CD4-positive, alpha-beta T cell treated with Interleukin-10 for 1 hour (primary cell): ENCODE results near the gene PIK3CG.

Source experiments
- DNase-seq: peaks from one replicate; pipeline ENCODE4 v3.0.0-alpha.2; 2020

PIK3CG gene

DNA sequence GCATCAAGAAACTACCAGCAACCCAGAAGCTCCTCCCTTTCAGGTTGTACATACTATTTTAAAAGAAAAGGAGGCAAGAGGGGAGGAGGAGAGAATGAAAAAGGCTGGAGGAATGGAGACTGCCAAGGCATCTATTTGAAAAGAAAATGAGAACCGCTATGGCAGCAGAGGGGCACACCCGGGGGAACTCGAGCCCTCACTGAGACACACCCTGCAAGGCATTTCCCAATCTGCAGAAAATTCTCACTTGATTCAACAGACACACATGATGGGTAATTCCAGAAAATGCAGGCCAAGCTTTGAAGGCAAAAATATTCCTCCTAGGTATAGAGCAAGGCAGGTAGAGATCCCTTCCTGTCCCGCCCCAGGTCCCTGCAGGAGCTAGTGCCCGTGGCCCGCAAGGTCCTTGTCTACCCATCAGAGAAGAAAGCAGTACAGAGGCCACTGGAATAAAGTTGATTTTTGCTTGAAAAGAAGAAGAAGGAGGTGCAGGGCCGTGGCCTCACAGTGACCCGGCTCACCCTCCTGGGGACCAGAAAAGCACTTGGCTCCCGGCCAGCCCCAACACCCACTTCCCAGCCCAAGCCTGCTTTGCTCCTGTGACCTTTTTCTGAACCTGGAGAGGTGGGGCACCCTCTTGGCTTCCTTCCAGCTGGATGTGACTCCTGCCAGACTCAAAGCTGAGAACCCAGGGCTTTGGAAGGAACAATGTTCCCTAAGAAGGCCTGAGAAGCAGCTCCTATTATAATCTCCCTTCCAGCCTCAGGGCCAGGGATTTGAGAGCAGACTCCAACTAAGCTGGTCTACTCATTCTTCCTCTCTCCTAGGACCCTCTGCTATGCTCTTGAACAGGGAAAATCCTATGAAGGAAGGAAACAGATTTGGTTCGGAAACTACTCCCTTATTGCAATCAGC is 6.2 kb upstream of the PIK3CG start:
- DNase-seq: peak; percentile 7

DNA sequence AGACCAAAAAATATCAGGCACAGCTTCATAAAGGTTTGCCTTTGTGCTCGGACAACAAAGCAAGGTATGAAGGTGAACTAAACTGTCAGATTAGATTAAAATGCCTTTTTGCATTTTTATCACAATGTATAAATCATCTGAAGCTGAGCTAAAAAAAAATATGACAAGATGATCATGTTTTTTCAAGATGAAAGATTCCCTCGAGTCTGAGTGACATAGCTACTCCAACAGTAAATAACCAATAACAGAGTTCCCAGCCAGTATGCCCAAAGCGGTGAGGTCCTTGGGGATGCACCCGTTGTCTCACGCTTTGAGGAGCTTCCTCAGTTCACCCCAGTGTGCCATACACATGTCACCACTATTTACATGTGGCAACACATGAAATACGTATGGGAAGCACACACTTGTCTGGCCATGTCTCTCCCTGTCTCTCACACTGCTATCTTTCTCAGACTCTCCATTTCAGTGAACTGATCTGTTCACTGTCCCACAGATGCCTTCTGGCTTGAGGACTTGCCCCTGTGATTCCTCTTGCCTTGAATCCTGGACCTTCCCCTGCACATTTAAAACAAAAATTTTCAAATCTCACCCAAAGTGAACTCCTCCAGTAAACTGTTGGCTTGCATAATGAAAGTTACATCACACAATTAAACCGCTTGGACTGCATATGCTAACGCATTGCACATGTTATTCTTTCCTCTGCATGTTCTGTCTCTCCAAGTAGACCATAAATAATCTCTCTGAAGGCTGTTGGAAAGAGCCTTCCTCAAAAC is 2.6 kb upstream of the PIK3CG start:
- DNase-seq: no peak

DNA sequence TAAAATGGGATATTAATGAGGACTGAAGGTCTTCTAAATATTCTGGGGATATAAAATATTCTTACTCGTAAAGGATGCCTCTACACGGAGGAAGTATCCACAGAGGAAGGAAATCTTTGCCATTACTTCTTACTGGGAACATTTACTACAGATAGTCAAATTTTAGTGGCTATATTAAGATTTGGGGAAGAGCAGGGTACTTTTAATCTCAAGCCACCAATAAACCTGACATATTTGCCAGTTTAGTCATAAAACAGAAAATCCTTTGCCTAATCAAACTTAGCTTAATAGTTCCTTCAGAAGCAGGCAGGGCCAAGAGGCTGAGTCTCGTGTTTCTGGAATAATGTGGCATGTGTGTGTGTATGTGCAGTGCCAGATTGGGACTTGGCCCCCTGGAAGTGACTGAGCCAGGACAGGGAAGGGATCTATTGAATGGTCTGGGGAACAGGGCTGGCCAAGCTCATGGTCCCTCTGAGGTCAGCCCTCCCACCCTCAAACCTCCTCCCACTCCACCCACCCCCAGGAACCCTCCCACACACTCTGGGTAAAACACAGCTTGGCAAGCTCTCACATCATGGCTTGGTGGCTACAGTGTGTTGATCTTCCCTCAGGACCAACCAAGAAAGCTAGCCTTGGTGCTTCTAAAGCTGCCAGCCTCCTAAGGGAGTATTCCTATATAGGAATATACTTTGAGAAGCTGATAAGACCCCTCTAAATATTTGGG is 1.6 kb upstream of the PIK3CG start:
- no peak for DNase-seq

DNA sequence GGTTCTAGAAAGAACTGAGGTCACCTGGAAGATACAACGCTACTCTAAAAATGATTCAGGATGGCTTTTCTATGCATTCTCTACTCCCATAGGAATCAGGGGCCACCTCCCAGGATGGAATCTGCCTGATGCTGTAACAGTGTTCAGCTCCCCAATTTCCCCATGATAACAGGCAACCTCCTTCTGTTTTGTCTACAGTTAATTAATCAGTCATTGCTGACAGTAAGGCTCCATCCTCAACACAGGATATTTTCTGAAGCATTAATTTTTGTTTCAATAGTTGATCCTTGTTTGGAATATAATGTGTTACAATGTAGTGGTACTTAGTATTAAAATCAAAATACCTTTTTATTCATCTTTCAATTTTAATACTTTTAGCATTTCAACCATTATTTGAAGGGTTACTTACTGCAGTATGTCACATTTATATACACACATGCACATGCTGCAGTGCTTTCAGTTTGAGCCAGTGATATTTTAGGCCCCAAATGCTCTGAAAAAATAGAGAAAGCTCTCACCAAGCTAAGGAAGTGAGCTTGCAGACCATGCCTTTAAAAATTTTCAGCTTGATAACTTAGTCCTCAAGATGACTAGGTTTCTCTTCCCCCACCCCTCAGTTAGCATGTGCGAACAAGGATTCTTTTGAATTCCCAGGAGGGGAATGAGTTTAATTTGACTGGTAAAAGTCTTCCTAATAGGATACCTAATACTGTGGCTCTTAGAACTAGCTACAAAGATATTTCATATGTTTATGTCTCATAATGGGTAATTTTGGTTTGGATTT is 592 bp upstream of the PIK3CG start:
- peak; percentile 27 for DNase-seq

DNA sequence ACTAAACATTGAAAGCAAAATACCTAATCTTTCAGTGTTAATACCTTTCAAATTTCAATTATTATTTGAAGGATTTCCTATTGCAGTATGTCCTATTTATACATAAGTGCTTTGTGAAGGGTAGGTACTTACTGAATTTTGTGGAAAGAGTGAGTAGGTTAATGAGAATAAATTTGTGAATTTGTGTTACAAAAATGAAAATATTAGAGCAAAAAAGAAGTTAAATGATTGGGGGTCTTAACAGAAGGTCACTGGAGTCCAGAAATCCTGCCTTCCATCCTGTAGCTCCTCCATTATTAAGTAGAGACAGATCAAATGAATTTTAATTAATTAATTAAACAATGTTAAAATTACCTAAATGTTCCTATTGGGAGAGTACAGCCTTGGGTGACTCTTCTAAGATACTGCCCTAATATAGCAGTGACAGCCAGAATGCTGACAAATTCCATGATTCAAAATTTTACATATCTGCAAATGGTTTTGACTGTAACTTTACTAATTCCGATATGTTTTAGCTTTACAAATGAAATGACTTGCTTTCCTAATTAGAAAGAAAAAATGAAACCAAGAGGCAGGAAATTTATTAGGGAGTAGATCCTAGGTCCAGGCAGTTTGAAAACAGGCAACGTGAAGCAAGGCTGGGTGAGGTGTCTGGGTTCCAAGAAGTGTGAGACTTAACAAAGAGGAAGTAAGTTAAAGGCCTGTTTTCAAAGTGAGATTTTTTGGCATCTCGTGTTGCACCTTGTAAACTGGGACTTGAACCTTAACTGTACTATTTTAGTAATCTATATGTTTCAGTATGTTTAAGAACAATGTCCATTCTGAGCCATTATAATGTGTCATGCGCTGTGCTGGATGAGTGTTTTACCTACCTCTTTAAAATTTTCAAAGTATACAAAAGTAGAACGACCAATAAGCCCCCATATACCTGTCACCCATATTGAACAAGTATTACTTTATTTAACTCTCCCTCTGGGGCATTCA is 1.5 kb downstream of the PIK3CG start:
- peak; percentile 37 for DNase-seq

DNA sequence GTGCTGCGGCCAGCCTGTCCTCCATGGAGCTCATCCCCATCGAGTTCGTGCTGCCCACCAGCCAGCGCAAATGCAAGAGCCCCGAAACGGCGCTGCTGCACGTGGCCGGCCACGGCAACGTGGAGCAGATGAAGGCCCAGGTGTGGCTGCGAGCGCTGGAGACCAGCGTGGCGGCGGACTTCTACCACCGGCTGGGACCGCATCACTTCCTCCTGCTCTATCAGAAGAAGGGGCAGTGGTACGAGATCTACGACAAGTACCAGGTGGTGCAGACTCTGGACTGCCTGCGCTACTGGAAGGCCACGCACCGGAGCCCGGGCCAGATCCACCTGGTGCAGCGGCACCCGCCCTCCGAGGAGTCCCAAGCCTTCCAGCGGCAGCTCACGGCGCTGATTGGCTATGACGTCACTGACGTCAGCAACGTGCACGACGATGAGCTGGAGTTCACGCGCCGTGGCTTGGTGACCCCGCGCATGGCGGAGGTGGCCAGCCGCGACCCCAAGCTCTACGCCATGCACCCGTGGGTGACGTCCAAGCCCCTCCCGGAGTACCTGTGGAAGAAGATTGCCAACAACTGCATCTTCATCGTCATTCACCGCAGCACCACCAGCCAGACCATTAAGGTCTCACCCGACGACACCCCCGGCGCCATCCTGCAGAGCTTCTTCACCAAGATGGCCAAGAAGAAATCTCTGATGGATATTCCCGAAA is 2.7 kb downstream of the PIK3CG start:
- DNase-seq: no peak

DNA sequence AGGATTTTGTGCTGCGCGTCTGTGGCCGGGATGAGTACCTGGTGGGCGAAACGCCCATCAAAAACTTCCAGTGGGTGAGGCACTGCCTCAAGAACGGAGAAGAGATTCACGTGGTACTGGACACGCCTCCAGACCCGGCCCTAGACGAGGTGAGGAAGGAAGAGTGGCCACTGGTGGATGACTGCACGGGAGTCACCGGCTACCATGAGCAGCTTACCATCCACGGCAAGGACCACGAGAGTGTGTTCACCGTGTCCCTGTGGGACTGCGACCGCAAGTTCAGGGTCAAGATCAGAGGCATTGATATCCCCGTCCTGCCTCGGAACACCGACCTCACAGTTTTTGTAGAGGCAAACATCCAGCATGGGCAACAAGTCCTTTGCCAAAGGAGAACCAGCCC is 3.3 kb downstream of the PIK3CG start:
- no peak for DNase-seq

DNA sequence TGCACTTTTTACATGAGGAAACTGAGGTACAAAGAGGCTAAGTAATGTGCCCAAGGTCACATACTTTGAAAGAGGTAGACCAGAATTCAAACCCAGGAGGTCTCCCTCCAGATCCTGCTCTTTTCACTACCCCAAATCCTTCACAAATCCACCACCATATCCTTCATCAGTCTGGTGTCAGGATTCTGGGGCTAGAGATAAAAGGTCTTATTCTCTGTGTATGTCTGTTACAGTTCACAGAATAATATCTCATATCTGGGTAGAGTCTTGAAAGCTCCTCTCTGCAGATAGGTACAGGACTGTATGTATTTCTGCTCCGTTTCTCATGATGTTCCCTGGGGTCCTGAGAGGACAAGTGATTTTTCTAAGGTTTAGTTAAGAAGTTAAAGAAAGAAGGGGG is 4.9 kb downstream of the PIK3CG start:
- DNase-seq: no peak

DNA sequence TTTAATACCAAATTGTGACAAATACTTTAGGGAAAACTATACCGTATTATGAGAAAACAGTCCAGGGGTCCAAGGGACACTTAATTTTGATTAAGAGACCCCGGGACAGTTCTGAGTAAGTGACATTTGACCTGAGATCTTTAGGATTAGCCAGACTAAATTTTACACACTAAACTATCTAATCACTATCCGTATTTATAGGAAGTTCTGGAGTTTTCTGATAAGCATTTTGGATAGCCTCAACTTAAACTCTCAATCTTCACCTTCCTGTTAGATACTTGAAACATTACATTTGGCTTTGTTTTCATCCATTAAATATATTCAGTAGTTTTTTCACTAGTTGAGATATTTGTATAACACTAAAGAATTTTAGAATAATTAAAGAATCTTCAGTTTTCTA is 5.4 kb downstream of the PIK3CG start:
- no peak for DNase-seq

DNA sequence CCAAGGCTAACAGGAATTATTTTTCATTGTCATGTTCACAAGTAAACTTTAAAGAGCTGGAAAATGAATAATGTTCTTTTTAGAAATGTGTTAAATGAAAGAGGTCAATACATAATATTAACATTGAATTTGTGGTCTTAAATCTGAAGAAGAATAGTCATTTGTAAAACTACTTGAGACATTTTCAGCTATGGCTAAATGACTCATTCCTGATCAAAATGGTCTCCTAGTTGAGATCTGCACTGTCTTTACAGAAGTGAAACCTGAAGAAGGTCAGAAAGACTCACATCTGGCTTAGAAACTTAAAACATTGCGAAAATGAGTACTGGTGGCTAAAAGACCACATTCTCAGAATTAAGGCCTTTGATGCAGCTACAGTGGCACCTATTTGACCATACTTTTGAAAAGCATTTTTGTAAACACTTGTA is 5.9 kb downstream of the PIK3CG start:
- peak; percentile 35 for DNase-seq

DNA sequence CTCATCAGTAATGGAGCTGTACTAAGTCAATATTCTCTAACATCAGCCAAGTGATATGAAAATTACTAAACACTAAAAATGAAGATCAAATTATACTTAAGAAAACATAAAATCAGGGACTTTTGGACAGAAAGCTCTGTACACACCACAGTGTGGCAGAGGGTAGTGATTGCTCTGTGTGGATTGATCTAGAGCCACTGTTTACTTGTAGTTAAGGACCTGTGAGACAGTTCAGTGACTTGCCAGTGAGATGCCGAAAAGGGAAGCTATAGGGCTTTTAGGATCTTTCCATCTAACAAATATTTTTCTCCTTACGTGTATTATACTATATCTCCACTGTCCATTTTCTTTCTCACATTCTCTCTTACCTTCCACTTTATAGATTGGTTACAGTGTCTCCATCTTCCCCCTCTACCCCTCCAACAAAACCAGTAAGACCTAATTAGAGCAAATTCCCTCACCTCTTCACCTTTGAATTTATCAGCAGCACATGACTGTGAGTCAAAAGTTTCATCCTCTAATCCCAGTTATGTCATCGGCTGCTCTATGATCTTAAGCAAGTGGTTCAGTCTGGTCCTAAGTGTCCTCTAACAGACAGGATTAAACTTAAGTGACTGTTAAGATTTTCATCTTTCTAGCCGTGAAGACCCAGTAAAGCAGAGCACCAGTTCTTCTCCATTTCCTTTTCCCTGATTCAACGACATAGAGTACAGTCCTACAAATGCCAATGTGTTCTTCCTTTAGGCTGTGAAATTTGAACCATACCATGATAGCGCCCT is 6.9 kb downstream of the PIK3CG start:
- DNase-seq: no peak

DNA sequence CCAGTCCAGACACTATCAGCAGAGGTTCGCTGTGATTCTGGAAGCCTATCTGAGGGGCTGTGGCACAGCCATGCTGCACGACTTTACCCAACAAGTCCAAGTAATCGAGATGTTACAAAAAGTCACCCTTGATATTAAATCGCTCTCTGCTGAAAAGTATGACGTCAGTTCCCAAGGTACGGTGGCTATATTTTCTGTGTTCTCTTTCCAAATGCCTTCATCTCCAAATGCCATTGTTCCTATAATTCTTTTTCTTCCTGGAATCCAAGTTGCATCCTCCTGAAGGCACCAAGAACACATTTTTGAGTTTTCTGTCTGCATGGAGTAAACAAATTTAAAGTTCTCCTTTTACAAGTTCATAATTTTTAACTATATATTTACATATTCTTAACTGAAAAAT is 7.7 kb downstream of the PIK3CG start:
- no peak for DNase-seq

DNA sequence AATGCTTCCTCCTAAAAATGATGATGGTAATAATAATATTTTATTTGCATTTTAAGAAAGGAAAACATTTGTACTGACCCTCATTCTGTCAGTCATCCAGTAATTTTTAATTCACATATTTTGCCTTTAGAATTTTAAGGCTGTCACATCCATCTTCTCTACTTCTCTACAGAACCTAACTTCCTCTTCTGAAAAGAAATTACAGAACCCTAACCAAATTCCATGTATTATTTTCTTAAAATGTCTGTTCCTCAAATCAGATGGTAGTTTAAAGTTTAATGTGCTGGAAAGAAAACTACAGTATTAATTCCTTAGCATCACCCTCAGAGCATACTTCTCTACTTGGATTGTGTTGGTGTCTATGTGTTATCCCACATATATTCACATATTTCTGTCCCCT is 9.0 kb downstream of the PIK3CG start:
- DNase-seq: no peak

DNA sequence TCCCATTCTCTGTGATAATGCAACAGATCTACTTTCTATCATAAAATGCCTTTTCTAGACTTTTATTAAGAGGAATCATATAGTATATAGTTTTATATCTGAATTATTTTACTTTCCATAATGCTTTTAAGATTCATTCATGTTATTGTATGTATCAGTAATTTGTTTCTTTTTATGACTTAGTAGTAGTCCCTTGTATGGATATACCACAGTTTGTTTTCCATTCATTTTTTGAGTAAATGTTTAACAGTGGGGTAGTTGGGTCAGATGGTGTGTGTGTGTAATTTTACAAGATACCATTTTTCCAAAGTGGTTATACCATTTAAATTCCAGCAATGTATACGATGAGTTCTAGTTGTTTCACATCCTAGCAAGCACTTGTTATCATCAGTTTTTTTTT is 10.4 kb downstream of the PIK3CG start:
- no peak for DNase-seq

DNA sequence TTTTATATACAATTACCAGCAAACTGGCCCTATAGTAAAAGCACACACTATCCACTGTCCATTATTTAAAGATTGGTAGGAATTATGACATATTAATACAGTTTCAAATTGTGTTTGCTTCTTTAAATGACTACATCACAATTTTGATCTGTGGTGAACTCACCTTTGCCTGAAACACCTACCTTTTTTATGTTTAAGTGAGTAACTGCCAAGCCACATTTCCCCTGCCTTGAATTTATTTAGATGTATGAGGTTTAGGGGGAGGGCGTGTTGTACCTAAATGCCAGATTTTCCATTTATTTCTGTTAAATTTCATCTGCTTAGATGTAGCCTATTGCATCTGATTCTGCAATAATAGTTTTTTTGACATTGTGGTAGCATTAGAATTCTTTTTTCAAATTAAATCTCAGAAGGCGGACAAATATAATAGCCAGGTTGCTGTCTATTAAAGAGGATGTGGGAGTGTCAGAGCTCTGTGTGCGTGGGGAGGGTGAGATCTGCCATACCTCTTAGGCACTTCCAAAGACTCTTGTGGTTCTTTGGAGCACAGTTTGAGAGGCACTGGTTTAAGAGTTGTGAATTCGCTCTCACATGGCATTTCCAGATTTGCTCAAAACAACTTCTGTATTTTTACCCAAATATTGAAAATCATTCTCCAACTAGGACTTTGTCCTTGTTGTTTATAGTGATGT is 13.8 kb downstream of the PIK3CG start:
- no peak for DNase-seq

DNA sequence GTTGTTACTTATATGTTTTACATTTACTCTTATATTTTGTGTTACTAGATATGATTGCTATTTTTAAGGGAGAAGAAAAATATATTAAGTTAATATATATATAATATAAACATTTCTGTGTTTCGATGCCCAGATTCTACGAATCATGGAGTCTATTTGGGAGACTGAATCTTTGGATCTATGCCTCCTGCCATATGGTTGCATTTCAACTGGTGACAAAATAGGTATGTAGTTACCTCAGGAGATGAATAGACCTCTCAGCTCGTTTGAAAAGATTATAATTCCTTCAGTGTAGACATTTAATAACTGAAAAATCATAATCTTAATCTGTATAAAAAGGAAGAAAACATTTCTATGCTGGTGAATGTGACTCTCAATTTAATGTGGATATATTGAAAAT is 16.9 kb downstream of the PIK3CG start:
- DNase-seq: no peak

DNA sequence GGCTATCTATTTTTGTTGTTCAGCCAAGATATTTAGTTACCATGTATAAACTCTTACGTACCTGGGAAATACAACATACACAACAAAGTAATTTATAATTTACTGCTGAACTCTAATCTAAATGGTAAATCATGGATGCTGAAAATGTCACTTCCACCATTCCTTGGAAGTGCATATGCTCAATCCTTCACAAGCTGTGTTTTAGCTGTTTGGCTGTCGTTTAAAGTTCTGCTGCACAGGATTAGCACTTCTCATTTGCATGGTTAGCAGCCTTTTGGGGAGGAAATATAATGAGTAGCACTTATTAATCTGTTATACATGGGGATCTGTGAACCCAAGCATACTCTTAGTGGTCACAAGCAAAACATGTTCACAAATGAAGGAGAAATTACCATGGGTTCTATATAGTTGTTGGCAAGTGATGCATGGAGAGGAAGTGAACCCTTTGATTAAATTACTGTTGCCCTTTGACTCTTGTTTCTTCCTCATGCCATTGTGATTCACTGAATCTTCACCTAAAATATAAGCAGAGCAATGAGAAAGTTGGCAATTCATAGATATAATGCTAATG is 18.5 kb downstream of the PIK3CG start:
- no peak for DNase-seq

DNA sequence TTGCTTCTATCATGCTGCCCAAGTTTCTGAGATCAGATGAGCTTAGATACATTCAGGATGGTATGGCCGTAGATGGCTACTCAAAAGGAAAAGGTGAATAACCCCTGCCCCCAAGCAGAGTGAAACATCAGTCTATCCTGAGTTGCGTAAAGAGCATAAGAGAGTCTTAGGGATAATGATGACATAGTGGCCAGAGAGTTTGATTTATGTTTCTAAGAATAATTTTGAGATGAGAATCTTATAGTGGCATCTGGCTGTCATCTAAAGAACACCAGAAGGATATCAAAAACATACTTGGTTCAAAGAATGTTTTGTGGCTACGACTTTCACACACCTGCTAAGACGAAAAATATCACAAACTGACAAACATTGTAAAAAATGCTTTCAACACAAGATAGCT is 20.6 kb downstream of the PIK3CG start:
- DNase-seq: no peak

DNA sequence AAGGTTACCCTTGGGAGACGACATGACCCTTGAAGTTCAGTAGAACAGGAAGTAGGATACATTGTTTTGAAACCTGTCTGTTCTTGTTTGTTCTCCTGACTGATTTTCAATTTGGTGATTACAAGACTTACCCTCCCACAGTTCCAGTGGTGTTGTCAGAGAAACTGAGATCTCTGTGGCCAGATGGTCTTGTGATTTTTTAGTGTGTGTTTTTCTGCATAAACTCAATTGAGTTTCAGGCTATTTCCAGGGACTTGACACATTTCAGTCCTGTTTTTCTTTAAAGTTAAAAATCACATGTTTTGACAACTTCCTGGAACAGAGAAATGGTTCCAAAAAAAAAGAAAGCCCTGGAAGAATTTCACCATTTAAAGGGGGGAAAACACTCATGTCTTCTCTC is 22.3 kb downstream of the PIK3CG start:
- DNase-seq: no peak
